ENCODE measurements around the gene KIT.

- no peak for TF ChIP-seq GATA2 (IDR thresholded peaks at IDR 0.05; ENCODE audit: low read depth, low read length)
- no peak for TF ChIP-seq GATA3 (IDR thresholded peaks at IDR 0.05; ENCODE audit: low read depth, low read length)
These were observed 3.9 kb downstream of the KIT start for GRCh38 chr4:54661686-54662085.
